GM18858 (cell line): ENCODE data around the gene ANXA8.
"Not testable (repeated sequence)": the region's sequence is repeated elsewhere in the genome, so short reads cannot be mapped to it uniquely, and the experiment has no call there.

Experiments
- ATAC-seq: cut with Tn5 transposase; IDR thresholded peaks from one replicate; pipeline ENCODE4 v1.9.1; 2021; ENCODE audit not compliant: unreplicated experiment

Gene ANXA8

DNA sequence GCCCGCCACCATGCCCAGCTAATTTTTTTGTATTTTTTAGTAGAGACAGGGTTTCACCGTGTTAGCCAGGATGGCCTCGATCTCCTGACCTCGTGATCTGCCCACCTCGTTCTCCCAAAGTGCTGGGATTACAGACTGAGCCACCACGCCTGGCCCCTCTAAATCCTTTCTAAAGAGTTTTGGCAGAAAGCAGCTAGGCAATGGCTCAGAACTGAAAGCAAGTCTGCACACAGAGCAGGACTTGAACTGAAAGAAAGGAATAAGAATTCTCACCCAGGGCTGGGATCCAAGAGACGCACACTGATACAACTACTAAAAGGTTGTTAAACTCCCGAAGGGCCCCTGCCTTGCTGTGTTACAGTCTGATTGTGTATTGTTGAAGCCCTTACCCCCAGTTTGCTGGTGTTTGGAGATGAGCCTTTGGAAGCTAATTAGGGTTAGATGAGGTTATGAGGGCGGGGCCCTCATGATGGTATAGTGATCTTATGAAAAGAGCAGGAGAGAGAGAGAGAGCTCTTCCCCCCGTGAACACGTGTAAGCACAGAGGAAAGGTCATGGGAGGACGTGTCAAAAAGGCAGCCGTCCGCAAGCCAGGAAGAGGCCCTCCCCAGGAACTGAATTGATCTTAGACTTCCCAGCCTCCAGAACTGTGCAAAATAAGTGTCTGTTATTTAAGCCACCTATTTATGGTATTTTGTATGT lies 18.5 kb downstream of the ANXA8 start:
- not testable (repeated sequence) for ATAC-seq

DNA sequence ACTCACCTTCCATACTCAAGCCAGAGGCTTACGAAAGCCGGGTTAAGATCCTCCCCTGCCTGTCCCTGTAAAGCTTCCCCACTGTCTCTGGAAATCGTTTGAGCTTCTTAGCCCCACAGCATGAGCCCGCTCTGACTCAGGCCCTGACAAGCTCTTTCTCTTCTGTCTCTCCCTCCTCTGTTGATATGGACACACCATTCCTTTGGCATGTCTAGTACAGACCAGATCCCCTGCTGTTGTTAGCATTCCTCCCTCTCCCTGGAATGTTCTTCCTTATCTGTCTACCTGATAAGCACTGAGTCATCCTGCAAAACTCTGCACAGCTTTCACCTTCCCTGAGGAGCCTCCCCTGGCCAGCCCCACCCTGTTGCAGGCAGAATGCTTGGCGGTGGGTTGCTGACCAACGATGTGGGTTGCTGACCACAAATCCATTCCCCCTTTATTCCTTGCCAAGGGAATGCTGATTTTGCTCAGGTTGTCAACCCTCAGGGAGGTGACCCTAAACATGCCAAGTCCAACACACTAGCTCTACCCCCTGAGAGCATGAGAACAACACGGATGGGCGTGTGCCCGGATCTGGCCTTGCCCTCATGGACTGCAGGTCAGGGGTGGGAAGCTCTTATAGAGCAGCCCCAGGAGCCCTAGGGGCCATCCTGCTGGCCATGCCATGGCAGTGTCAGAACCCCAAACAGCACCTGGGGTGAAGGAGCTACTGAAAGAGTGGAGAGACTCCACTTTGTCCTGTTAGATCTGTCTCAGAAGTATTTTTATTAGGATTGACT lies 21.1 kb downstream of the ANXA8 start:
- ATAC-seq: not testable (repeated sequence)

DNA sequence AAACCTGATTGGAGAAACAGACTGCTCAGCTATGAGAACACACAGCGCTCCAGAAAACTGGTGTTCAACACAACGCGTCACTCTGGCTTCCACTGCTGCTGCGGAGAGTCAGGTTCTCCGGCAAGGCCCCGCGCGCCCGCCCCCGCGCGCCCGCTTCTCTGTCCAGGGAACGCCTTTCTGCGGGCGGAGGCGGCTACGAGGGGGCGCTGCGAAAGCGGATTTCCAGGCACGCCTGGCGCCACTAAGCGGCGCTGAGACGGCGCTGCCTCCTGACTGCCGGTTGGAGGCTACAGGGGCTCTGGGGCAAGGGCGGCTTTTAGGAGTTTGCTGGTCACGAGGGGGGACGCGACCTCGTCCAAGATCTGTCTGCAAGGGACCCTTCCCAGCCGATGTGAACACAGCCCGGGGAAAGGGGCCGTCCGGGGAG lies 22.6 kb downstream of the ANXA8 start:
- not testable (repeated sequence) for ATAC-seq

DNA sequence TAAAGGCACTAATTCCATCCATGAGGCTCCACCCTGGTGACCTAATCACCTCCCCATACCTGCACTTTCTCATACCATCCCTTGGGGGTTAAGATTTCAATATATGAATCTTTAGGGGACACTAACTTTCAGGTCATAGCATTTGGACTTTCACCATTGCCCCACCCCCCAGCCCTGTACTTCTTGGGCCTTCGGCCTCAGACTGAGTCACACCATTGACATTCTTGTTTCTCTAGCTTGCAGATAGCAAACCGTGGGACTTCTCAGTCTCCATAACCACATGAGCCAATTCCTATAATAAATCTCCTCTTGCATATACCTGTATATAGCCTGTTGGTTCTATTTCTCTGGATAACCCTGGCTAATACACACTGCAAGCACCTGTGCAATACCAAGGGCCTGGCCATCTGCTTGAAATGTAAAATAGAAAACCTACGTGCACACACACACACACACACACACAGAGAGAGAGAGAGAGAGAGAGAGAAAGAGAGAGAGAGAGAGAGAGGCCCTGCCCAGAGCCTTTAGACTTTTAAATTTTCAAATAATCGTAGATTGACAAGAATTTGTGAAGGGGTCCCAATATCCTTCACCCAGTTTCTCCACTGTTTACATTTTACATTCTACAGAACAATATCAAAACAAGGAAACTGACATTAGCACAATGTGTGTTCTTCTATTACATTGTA lies 25.3 kb downstream of the ANXA8 start:
- ATAC-seq: no peak

DNA sequence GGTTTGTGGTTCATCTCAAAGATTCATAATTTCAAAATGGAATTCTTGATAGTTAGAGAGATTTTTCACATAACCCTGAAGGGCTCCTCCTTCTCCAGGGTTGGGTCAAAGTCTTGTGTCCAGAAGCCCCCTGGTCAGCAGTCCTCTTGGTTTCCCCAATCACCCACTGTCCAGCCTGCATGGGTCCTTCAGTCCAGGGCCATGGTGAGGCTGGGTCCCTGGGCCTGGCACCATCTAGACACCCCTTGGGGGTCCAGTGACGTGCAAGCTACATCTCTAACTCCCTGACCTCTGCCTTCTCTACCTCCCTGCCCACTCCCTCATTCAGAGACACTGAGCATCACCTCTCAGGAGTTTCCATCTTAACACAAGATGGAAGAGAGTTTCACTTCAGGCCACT lies 26.1 kb downstream of the ANXA8 start:
- ATAC-seq: no peak

DNA sequence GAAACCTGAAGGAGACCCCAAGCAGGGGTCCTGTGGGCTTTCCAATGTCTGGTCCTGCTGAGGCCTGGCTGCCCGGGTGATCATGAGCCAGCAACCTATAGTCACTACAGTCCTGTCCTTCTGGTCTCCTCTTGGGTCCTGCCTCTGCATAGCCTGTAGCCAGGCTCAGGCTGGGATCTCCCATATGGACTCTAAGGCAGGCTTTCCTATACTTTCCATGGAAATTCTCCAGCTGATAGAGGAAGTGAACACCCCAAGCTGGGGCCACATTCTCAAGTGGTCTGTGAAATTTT lies 26.4 kb downstream of the ANXA8 start:
- ATAC-seq: no peak

DNA sequence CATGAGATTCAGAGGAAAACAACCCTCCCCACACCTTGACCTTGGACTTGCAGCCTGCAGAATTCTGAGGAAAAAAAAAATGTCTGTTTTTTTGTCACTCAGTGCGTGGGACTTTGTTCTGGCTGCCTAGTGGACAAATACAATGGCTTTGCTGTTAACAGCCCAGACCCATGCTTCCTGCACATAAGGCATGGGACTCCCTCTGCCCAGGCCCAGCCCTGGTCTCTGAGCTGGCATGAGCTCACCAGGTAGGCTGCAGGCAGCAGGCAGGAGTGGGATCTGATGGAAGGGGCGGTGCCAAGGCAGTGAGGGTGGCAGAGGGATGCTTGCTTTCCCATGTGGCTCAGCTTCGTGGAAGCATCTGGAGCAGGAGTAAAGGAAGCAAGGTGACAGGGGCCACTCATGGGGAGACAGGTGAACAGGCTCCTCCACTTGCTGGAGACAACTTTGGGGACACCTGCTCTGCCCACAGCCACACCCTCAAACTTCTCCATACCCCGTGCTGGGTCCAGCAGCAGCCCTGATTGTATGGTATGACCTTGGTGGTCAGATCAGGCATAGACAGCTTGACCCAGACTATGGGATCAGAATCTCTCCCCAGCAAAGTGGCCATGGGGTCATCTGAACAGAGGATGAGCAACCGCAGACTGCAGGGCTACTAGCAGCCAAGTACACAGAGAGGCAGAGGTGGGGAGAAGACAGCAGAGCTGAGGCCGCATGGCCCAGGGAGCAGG lies 27.0 kb downstream of the ANXA8 start:
- no peak for ATAC-seq

DNA sequence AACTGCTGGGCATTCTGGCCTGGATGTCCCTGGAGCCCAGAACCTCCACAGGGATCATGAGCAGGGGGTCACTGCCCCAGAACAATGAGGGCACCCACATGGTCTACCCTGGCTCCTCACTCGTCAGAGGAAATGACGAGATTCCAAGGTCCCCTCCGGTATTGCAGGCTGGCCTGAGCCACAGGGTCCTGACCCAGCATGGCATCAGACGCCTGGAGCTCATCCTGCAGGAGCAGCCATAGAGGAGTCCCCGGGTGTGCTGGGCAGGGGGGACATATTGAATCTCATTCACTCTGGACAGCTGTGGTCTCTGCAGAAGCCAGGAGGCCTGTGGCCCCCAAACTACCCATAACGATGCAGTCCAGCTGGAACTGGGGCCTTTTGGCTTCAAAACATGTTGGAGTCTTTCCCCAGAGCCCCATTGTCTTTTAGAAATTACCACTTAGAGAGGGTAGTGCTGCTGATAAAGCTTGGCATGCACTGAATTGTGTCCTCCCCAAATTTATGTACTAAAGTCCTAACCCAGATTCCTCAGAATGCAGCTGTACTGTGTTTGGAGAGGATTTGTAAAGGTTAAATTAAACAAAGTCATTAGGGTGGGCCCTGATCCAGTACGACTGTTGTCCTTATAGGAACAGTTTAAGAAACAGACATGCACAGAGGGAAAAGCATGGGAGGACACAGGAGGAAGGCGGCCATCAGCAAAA lies 27.7 kb downstream of the ANXA8 start:
- no peak for ATAC-seq

DNA sequence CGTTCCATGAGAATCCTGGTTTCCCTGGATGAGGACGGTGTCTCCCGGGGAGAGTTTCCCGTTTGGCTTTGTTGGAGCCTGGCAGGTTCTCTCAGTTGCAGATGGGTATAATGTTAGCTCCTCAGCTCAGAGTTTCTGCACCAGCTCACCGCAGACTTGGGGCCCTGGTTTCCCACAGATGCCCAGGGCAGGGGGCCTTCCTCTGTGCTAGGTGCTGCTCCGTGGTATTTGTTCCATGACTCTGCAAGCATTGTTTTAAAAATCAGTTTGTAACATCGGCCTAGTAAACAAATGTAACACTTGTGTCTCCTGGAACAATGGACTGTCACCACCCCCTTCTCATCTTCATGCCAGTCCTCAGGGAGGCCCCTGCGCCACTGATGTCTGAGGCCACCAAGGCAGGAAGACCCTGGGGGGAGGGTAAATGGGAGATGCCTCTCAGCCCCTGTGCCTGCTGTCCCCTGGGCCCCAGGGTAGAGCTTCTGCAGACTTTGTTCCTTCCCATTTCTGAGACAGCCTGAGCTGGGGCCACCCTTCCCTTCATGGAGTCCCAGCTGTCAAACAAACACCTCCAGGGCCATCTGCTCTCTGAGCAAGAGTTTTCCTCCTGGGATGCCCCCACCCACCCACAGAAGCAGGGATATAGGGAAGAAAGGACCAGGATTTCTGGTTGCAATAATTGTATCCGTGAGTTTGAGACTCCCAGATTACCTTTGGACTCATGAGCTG lies 28.4 kb downstream of the ANXA8 start:
- ATAC-seq: not testable (repeated sequence)

DNA sequence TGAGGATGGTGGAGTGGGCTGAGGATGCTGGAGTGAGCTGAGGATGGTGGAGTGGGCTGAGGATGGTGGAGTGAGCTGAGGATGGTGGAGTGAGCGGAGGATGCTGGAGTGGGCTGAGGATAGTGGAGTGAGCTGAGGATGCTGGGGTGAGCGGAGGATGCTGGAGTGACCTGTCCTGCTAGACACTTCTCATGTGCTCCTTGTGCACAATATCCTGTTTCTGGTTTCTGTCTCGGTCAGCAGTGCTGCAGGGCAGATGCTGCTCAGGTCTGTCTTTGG lies 29.2 kb downstream of the ANXA8 start:
- ATAC-seq: no peak

DNA sequence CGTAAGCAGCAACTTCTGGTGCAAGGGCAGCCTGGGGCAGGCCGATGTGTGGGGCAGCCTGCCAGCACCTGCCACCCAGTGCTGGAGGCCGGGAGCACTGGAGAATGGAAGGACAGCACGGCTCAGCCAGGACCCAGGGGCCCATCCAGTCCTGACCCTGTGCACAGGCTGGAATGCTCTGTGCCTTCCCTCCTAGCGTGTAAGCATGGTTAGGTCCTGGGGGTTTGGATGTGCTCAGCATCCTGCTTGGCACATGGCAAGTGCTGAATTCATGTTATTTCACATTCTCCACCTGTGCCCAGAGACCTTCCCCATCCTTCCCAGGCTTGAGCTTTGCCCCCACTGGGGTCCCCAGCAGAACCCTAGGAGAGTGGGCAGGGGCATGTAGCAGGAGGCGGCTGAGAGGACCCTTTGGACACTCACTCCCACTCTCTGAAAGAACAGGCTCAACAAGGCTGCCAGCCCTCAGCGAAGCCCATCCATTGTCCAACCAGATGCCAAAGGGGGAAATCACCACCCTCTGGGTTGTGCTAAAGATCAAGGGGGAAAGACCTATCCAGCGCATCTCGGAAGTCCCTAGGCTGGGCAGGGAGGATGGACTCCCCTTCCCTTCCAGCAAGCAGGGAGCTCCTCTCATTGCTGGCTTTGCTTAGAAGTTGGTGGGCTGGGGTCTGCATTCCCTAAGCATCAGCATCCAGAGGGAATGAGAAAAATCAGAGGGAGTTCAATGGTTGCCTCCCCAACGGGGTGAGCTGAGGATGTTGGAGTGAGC lies 29.7 kb downstream of the ANXA8 start:
- ATAC-seq: no peak

DNA sequence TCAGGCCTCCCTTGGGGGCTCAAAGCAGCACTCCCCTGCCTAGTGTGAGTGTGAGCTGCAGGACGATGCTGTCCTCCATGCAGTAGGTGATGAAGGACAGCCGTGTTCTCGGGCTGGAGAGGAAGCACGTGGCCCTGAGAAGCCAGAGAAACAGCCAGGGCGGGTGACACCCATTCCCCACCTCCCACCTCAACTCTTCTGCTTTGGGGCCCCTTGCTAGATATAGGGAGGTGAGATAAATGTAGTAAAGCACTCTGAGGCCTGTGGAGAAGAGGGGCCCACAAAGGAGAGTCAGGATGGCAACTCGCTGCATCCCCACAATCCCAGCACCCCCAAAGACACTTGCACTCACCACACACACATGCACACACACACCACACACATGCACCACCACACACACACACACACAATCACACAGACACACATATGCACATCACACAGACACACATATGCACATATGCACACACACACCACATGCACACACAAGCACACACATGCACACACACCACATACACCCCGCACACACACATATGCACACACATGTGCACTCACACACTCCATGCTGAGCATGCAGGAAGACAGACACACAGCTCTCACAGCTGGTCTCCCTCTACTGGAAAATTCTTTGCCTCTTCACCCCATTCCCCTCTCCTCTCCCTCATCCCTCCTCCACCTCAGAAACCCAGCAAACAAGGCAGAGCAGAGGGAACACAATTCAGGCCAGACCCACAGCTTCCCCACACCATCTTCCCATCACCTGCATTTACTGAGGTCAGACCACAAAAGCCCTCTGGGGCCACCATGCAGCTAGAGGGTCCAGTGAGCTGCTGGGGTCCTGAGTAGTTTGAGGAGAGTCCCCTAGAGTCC lies 30.5 kb downstream of the ANXA8 start:
- ATAC-seq: no peak

DNA sequence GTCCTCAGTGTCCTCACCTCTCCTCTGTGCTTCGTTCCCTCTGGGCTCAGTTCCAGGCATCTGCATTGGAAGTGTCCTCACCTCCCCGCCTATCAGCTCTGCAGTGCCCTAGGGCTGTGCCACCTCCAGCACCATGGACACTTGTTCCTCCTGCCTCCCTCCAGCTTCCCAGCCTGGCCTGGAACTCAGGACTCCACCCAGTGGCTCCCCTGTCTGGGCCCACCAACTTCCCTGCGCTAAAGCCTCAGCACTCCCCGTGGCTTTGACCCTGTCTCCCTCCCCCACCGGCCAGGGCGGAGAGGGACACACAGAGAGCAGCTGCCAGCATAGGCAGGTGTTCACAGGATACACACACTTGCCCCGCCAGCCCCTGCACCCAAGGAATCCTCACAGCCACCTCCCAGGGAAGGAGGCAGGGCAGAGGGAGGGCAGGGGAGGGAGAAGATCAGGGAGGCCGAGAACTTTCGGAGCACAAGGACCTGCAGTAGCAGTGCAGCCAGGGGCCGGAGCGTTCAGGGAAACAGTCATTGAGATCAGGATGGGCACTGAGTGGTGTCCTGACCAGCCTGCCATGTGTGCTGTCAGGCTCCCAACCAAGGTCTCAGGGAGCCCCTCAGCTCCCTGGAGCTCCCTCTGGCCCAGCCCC lies 31.3 kb downstream of the ANXA8 start:
- no peak for ATAC-seq

DNA sequence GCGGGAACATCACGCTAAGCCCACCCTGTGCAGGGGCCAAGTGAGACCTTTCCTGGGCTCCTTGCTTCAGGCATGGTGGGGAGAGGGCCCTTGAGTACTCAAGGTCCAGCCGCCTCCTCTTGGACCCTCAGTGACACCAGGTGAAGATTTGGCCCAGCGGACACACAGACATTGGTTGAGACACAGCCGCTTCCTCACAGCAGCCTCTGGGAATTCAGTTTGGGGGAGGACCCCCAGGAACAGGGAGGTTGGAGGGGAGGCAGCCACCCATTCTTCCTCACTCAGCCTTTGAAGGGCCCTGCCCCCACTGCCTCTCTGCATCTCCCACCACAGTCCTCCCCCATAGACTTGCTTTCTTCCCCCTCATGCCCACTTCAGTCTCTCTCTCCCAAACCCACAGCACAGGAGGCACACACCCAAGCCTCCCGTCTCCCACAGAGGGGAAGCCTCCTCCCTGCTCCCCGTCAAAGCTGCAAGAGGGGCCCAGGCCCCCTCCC lies 31.9 kb downstream of the ANXA8 start:
- no peak for ATAC-seq

DNA sequence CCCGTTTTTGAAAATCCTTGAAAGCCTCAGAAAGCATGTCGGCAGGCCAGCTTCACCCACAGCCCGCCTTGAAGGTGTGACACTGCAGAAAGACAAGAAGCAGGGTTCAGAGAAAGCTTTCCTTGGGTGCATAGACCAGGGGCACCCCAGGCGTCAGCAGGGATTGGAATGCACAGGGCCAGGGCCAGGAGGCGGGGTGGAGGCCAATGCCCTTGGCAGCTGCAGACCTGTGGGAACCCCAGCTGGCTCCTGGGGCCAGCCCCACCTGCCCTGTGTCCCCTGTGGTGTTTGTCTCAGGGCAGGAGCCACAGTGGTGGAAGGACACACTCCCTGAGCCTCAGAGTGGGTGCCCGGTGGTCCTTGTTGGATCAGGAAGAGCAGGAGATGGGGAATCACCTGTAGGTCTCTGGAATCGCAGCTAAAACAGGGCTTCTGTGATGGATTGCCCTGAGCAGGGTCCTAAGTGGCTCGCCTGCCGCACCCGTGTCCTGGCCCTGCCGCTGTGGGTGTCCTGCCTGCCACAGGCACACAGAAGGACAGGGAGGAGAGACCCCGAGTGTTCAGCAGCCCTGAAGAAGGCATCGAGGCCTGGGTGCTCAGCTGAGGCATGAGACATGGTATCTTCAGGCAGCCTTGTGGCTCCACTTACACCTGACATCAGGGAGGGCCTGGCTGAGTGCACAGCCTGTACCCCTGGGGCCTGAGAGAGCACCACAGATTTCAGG lies 32.5 kb downstream of the ANXA8 start:
- ATAC-seq: no peak

DNA sequence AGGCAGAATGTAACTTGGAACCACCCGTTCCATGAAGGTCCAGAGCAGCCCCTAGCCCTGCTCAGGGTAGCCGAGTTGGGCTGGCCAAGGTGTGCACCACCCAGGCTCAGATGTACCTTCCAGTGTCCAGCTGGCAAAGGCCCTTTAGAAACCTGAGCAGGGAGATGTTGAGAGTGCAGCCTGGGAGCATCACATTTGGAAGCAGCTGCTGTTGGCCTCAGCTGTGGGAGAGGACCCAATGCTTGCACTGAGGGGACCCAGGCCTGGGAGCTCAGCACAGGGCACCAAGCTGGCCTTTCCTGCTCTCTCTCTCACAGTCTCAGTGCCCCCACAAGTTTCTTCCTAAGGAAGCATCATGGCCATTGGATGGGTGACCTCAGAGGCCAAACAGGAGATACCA lies 33.5 kb downstream of the ANXA8 start:
- no peak for ATAC-seq

DNA sequence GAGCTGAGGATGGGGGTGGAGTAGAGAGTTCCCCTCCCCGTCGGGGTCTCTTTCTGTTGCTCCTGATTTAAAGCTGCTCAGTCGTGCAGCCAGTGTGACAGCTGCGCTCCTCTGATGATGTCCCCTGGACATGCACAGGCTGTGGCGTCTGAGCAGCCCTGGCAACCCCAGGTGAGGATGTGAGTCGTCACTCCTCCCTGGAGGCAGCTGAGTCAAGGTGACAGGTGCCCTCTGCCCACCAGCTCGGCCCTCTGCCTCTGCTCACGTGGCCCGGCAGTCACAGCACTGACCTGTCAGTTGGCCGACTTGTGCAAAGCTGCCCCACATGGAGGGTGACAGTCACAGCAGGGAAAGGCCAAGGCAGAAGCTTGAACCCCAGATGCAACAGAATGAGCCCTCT lies 33.9 kb downstream of the ANXA8 start:
- no peak for ATAC-seq
